GM19099 (cell line): ENCODE data around the gene CXCR5.
A peak's percentile ranks its signal among the peaks of the same experiment; 100 is the strongest.

Experiments
- POLR2A ChIP-seq: IDR thresholded peaks from 3 replicates; pipeline ENCODE4 v1.6.1; 2011; ENCODE audit warnings: low read depth; ENCODE audit not compliant: insufficient read length; ENCODE audit errors: extremely low read depth

The CXCR5 gene

GRCh38 chr11:118913411-118914125 lies 29.9 kb downstream of the CXCR5 start:
- TF ChIP-seq POLR2A, result no peak

GRCh38 chr11:118914178-118914918 lies 30.7 kb downstream of the CXCR5 start:
- TF ChIP-seq POLR2A, result peak; percentile 26

- no peak for TF ChIP-seq POLR2A
Observed at GRCh38 chr11:118914987-118915386, 31.3 kb downstream of the CXCR5 start.

DNA sequence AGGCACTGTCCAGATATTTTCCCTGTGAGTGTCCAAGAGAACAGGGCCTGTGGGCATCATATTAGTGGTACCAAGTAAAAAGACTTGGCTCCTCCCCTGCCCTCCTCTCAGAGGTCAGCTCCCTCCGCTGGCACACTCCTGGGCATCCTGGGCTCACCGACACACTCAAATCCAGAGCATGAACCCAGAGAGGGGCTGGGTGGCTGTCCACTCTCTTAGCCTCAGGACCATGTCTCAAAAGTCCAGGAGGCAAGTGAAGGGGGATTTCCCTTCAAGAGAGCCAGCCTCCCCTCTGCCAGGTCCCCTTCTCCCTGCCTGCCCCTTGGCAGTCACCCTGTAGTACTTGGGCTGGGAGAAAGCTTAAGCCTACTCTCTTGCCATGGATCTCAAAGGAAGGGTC lies 31.7 kb downstream of the CXCR5 start:
- TF ChIP-seq POLR2A, result no peak

DNA sequence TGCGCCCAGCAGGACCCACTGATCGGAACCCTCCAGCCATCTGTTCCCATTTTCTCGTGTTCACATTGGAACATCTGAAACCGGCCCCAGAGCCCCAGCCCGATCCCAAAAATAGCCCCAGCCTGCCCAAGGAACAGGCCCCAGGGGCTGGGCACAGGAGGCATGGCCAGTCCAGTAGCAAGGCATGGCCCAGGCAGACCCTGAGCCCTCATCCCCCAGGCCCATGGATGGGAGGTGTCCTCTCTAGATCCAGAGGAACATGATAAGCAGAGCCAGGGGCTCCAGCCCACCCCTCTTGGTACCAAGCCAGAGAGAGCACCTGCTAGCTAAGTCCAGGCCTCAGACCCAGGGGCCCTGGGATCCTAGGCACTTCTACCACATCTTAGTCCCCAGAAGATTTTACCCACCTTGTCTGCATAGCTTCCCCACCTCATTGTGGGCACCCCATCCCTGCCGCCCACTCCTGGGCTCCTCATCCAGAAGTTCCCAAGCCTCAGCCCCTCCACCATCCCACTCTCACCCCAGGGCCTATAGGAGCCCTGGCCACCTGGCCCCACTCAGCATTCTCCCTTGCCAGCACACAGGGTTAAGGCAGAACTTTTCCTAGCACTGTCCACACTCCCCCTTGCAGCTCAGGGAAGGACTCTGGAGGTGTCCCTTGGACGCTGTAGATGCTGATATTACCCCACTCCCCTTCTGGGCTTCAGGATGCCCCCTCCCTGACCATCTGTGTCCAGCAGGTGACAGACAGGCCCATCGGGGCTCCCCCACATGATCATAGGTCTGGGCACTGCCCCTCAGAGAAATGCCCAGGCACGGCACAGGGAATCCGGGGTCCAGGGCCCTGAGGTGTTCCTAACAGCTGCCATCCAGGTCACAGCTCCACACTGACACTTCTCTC lies 32.5 kb downstream of the CXCR5 start:
- TF ChIP-seq POLR2A, result no peak

DNA sequence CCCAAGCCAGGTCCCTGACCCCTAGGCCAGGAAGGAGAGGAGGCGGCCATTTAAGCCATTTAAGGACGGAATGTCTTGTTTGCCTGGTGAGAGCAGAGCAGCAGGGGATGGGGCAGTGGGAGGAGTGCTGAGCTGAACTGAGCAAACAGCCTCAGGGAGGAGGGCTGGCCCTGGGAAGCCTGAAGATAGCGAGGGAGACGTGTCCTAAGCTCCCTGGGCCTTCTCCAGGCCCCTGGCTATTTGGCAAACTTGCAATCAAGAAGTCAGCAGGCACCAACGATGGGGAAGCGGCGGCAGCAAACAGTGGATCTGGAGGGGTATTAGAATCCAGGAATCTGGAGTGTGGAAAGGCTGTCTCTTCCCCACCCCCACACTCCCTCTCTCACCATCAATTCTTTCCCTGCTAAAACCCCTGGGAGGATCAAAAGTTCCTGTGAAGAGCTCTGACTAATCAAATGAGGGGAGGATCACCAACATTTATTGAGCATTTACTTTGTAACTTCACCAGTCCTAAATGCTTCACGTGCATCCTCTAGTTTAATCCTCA lies 33.2 kb downstream of the CXCR5 start:
- TF ChIP-seq POLR2A, result no peak

DNA sequence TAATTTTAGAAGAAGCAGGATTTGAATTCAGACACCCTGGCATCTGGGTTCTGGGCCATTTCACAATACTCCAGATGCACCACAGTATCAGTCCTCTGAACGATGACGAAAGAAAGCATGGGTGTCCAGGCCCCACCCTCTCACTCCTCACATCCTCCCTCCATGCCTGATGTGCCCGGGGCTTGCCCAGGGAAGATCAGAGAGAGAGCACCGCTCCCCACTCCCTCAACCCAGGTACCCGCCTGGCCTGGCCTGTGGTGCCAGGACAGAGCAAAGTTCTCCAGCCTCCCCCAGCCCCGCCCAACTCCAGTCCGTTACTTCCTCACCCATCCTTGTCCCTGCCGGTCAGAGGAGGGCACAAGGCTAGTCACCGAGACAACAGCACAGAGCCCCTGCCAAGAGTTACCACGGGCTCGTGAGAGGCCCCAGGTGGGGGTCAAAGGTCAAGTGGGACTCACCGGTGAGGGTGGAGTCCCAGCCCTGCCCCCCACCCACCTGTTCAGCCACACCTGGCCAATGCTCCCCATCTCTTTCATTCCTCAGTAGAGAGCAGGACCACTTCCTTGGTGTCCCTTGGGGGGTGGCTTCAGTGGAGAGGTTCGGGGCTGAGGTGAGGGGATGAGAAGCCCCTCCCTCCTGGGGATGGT lies 33.9 kb downstream of the CXCR5 start:
- TF ChIP-seq POLR2A, result no peak

DNA sequence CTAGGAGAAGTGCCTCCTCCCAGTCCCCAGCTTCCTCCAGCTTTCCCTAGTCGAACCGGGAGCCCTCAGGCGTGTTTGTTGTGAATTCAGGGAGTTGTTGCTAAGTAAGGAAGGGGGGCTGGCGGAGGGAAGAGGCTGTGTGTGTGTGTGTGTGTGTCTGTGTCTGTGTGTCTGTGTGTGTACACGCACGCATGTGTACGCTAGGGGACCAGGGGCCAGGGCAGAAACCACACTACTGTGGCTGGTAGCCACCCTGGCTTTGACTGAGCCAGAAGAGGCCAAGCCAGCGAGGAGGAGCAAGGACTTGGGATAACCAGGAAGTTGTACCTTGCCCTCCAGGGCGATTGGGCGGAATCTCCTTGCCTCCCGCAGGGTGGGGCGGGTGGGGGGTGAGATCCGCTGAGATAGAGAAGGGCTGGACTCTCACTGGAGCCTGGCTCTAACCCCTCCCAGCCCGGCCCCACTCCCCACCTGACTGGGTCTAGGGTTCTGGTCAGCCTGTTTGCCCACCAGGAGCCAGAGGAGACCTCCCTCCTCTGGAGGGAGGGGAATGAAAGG lies 34.5 kb downstream of the CXCR5 start:
- no peak for TF ChIP-seq POLR2A

DNA sequence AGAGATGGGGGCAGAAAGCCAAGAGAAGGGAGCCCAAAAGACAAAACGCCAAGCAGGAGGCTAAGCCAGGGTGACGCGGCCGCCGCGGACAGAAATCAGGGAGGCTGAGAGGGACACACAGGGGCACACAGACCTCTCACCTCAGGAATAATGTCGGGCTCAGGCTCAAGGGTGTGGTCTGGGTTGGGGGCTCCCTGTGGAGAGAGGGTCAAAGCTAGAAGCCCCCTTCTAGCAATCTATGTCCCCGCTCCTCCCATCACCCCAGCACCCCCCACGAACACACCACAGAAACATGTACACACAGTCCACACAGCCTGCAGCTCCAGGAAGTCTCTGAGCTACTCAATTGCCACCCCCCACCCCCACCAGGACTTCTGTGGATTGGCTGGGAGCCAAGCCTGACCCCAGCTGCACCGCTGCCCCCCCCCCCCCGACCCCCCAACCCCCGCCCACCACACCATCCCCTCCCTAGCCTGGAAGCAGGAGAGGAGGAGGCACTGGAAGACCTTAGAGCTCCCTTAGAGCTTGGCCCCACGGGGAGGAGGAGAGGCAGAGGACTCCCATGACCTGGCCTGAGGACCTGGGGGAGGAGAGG lies 35.1 kb downstream of the CXCR5 start:
- TF ChIP-seq POLR2A, result no peak

- TF ChIP-seq POLR2A, result no peak
Observed at GRCh38 chr11:118921121-118921928, 37.6 kb downstream of the CXCR5 start.

- TF ChIP-seq POLR2A, result no peak
Observed at GRCh38 chr11:118921929-118922744, 38.4 kb downstream of the CXCR5 start.

DNA sequence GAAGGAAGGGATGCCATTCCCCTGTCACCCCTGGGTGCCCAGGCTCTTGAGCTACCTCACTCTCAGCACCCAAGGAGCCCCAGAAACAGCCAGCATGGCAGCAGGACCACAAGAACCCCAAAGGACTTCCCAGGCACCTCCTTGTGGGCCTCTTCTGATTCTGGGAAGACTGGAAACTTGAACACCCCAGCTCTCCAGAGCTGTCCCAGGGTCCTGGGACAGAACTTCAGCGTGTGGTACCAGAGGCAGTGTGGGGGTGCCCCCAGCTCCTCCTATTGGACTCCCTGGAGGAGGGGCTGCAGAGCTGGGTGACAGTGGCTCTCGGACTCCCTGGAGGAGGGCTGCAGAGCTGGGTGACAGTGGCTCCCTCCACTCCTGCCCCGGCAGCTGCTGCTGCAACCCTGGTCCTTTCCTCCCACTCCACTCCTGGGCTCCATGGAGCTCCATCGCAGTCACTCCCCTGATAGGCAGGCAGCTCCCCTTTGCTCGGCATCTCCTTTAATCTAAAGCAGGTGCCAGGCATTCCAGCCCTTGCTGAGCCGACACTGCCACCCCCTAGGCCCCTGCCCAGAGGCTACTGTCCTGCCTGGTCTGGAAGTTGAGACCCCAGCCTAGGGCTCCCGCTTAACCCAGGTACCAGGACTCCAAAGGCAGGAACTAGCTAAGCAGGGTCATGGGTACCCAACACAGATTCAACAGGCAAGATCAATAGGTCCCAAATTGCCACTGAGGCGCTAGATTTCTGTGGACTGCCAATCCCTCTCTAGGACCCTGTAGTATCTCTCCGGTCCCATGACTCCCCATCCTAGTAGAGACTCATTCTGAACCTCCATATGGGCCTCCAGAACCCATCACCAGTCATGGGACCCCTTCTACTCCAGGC lies 39.3 kb downstream of the CXCR5 start:
- no peak for TF ChIP-seq POLR2A
